GM12878 (cell line): ENCODE measurements around the gene MUL1. TPM values are rescaled to one million over a fixed set of nuclear protein-coding genes. Genes with fewer than 3 reads are reported as not detected.

Experiments used
- ATAC-seq: fragments of 200-7000 bp; cut with Tn5 transposase; 3 replicates; pipeline ENCODE4 v1.9.1; 2020; ENCODE audit warnings: mild to moderate bottlenecking, moderate library complexity
- BruUV-seq: library from RNA; stranded (reverse); fragments of 400-500 nt; replicated peaks from 2 replicates; lab custom pipeline; 2021; lab: Mats Ljungman, UMichigan
- CTCF ChIA-PET: fragments of 300-600 bp; sonication (Branson Sonifier 250); formaldehyde crosslinking; extraction: SDS; loops from one replicate; lab custom pipeline; 2021; ENCODE audit warnings: inconsistent platforms; lab: Yijun Ruan, JAX
- POLR2A ChIA-PET: fragments of 350-600 bp; formaldehyde crosslinking; extraction: SDS; loops from one replicate; lab custom pipeline; 2021; ENCODE audit warnings: inconsistent platforms; lab: Charles Lee
- RAD21 ChIA-PET: fragments of 300-600 bp; sonication (Branson Sonifier 250); formaldehyde crosslinking; loops from one replicate; lab custom pipeline; 2023; ENCODE audit warnings: antibody characterized with exemption; ENCODE audit not compliant: unreplicated experiment; lab: Charles Lee
- SMC1A ChIA-PET: fragments of 300-600 bp; sonication (Branson Sonifier 250); formaldehyde crosslinking; loops from one replicate; lab custom pipeline; 2023; ENCODE audit not compliant: unreplicated experiment, uncharacterized antibody; lab: Charles Lee
- DNase-seq: peaks from one replicate; pipeline ENCODE4 v3.0.0-alpha.2; 2011; ENCODE audit warnings: low read depth, low spot score
- FAIRE-seq: peaks from 3 replicates; lab custom pipeline; 2011; peaks lifted over from hg19 to GRCh38; lab: Jason Lieb, UNC
- H2AFZ ChIP-seq: 2 replicates; pipeline ENCODE4 v1.6.0; 2011; ENCODE audit warnings: low read depth, low read length, control low read depth; ENCODE audit not compliant: control insufficient read depth
- H3K27ac ChIP-seq: 2 replicates; pipeline ENCODE4 v1.5.1; 2011; ENCODE audit warnings: control low read depth; ENCODE audit not compliant: control insufficient read depth, insufficient read depth
- H3K27me3 ChIP-seq, 2 experiments: replicated peaks in 1 of 2; 2 replicates each; pipeline versions ENCODE4 v1.6.0 to v1.6.1; 2011; ENCODE audit warnings: low read length in 1 of 2; ENCODE audit not compliant: control insufficient read depth in 2 of 2, insufficient read depth in 2 of 2
- H3K36me3 ChIP-seq, 2 experiments: 2 replicates each; pipeline ENCODE4 v1.5.1; 2011; ENCODE audit warnings: low read length in 1 of 2; ENCODE audit not compliant: control insufficient read depth in 2 of 2, insufficient read depth in 2 of 2
- H3K4me1 ChIP-seq: 2 replicates; pipeline ENCODE4 v1.6.1; 2011; ENCODE audit warnings: mild to moderate bottlenecking, low read length, moderate library complexity, mixed read lengths; ENCODE audit not compliant: control insufficient read depth, insufficient read depth
- H3K4me2 ChIP-seq: 2 replicates; pipeline ENCODE4 v1.6.0; 2011; ENCODE audit warnings: control low read depth; ENCODE audit not compliant: control insufficient read depth, insufficient read depth
- H3K4me3 ChIP-seq: fragments of 200-600 bp; sonication (generic); 2 replicates; pipeline ENCODE4 v1.5.1; 2016
- H3K79me2 ChIP-seq: 2 replicates; pipeline ENCODE4 v1.6.0; 2011; ENCODE audit warnings: low read length; ENCODE audit not compliant: control insufficient read depth, insufficient read depth
- H3K9ac ChIP-seq: 2 replicates; pipeline ENCODE4 v1.8.0; 2011; ENCODE audit warnings: low read length, control low read depth, mixed read lengths; ENCODE audit not compliant: control insufficient read depth, insufficient read depth
- H3K9me3 ChIP-seq: replicated peaks from 3 replicates; pipeline ENCODE4 v1.5.1; 2011; ENCODE audit warnings: mild to moderate bottlenecking, low read length; ENCODE audit not compliant: control insufficient read depth, insufficient read depth
- H4K20me1 ChIP-seq: 2 replicates; pipeline ENCODE4 v1.6.0; 2011; ENCODE audit not compliant: control insufficient read depth, insufficient read depth
- HDAC6 ChIP-seq: fragments of 200-600 bp; sonication (generic); IDR thresholded peaks from one replicate; pipeline ENCODE4 v1.8.0; 2017; ENCODE audit warnings: antibody characterized with exemption; ENCODE audit not compliant: unreplicated experiment
- NFIC ChIP-seq: IDR thresholded peaks from 2 replicates; pipeline ENCODE4 v1.6.1; 2012; ENCODE audit warnings: low read depth, mild to moderate bottlenecking, inconsistent platforms, low read length, moderate library complexity
- SPI1 ChIP-seq: IDR thresholded peaks from 2 replicates; pipeline ENCODE4 v1.6.1; 2011; ENCODE audit warnings: low read depth, mild to moderate bottlenecking, low read length, moderate library complexity, borderline replicate concordance; ENCODE audit not compliant: insufficient read depth
- ZSCAN29 ChIP-seq: fragments of 450-650 bp; IDR thresholded peaks from 2 replicates; pipeline ENCODE4 v1.6.1; 2017; ENCODE audit warnings: mild to moderate bottlenecking, moderate library complexity
- WGBS: methylation state at CpG from one replicate; pipeline ENCODE4 v1.1.6; 2016; ENCODE audit warnings: low lambda C conversion rate; ENCODE audit not compliant: insufficient replicate concordance, insufficient coverage; ENCODE audit errors: missing lambda C conversion rate; 5-methylcytosine and 5-hydroxymethylcytosine counted together
- in situ Hi-C: fragments of 300-500 bp; cut with MboI; formaldehyde crosslinking; loops from 9 replicates; pipeline ENCODE4 v1.14.3; 2018; ENCODE audit warnings: mixed read lengths
- intact Hi-C: fragments of 100-400 bp; cut with micrococcal nuclease; formaldehyde crosslinking; loops from one replicate; pipeline ENCODE4 v1.14.2; 2022; ENCODE audit not compliant: unreplicated experiment
- polyA plus RNA-seq, 11 experiments: library from polyadenylated mRNA; depleted of rRNA in 4 of 11; unstranded in 6 of 11; stranded (reverse) in 5 of 11; fragments of >200 nt; fragmentation: Nextera tagmentation in 4 of 11; fragmentation: Illumina TruSeq in 1 of 11; extraction: Ambion mirVana in 4 of 11; extraction: Trizol in 1 of 11; gene quantifications; 1 replicate in 1 of 11; 2 replicates in 10 of 11; pipeline versions ENCODE4 v1.2.1 to v1.2.3, GENCODE V29; 2011 to 2016; ENCODE audit warnings: inconsistent platforms in 2 of 11, missing spikeins in 2 of 11, low read depth in 1 of 11
- total RNA-seq, 4 experiments: library from RNA; depleted of rRNA in 3 of 4; stranded (reverse); fragments of >200 nt in 3 of 4; fragmentation: Illumina TruSeq in 1 of 4; extraction: Trizol in 1 of 4; gene quantifications; 2 replicates each; pipeline versions ENCODE4 v1.2.1 to v1.2.3, GENCODE V29; 2013 to 2021
- TF ChIP-seq, protein P1 (sequence below): fragments of 450-650 bp; IDR thresholded peaks from 2 replicates; pipeline ENCODE4 v1.6.1; 2017; ENCODE audit warnings: antibody characterized with exemption, mild to moderate bottlenecking, moderate library complexity
- TF ChIP-seq, protein P2 (sequence below): IDR thresholded peaks from 2 replicates; pipeline ENCODE4 v1.6.1; 2012; ENCODE audit warnings: mild to moderate bottlenecking, low read depth, low read length
- TF ChIP-seq, protein P3 (sequence below): IDR thresholded peaks from 2 replicates; pipeline ENCODE4 v1.6.1; 2011; ENCODE audit warnings: mild to moderate bottlenecking, low read depth, low read length, moderate library complexity; ENCODE audit not compliant: insufficient replicate concordance

Gene MUL1
- total and polyA plus RNA-seq, 10 of the 15 experiments (the other 5 are each of a cell fraction or from before 2014, with no cell fraction given) = 4.9 to 27.0 (median 15.5) TPM

DNA sequence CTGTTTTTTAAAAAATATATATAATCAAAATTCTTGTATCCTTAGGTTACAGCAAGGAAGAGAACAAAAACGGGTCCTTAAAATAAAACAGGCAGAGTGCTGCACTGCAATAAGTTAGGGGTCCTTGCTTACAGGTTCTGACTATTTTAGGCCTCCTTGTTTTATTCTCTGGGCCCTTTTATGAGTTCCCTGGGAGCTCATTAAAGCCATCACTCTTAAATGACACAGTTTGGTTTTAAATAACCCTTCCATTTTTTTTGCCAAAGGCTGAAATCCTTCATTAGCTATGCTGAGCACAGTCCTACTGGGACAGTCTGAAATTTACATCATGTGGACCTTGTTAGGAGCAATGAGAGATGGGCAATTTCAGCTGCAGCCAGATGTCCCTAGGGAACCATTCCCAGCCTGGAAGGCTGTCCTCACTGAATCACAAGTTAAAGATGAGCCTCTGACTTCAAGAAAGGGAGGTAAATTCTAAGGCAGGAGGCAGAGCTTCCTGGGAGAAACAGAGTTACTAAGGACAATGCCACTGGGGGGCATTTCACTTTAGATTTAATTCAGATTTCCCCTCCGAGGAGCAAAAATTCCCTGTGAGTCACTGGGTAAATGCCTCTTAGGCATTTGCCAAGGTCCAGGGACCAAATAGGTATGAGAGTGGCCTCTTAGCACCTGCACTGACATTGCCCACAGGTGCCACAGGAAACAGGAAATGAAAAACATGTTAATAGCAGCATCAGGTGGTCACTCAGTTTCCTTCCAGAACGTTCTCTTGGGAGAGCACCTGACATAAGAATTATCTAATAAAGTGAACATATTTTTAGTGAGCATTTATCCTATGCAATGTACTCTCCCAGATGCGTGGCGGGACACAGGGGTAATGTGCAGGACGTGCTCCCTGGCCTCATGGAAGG lies 3.8 kb upstream of the MUL1 start:
- ChIA-PET CTCF (interaction anchor here (0.7 to 1.5 kb wide), 2 partner anchors 122 to 127 kb away, joined by 3 read pairs; no protein-coding TSS in a partner anchor), POLR2A (no interaction called here), SMC1A (interaction anchor here (0.5 to 1.2 kb wide), 2 partner anchors 9 to 12 kb away, joined by 3 read pairs; no protein-coding TSS in a partner anchor), RAD21 (no interaction called here)
- no peak for ATAC-seq
- no peaks in the 10 kb centered on the region for H3K4me1 ChIP-seq
- peaks cover 9% of the 10 kb centered on the region for H3K79me2 ChIP-seq
- H3K4me2 ChIP-seq = no peak overlapping the region
- BruUV-seq = no TSS peak
- in situ Hi-C loops = no loop called here
- intact Hi-C loops = no loop called here
- WGBS = 39% methylated on average over 6 of the region's 6 CpGs
- no peak overlapping the region for H3K27ac ChIP-seq
- DNase-seq = no peak
- FAIRE-seq = no peak
- no peak overlapping the region for H3K4me3 ChIP-seq
- H3K9ac ChIP-seq = no peak overlapping the region
- no peaks in the 10 kb centered on the region for H3K9me3 ChIP-seq
- H3K27me3 ChIP-seq = no peaks in the 10 kb centered on the region
- H2AFZ ChIP-seq = no peak overlapping the region; the same call in 1 of the 2 replicates
- no peaks in the 10 kb centered on the region for H3K36me3 ChIP-seq
- TF ChIP-seq SPI1 (0 out of 2 replicates have a peak, but pooled peaks have one; percentile 4), NFIC (no peak), HDAC6 (no peak), ZSCAN29 (no peak)
- TF ChIP-seq, protein P1, sequence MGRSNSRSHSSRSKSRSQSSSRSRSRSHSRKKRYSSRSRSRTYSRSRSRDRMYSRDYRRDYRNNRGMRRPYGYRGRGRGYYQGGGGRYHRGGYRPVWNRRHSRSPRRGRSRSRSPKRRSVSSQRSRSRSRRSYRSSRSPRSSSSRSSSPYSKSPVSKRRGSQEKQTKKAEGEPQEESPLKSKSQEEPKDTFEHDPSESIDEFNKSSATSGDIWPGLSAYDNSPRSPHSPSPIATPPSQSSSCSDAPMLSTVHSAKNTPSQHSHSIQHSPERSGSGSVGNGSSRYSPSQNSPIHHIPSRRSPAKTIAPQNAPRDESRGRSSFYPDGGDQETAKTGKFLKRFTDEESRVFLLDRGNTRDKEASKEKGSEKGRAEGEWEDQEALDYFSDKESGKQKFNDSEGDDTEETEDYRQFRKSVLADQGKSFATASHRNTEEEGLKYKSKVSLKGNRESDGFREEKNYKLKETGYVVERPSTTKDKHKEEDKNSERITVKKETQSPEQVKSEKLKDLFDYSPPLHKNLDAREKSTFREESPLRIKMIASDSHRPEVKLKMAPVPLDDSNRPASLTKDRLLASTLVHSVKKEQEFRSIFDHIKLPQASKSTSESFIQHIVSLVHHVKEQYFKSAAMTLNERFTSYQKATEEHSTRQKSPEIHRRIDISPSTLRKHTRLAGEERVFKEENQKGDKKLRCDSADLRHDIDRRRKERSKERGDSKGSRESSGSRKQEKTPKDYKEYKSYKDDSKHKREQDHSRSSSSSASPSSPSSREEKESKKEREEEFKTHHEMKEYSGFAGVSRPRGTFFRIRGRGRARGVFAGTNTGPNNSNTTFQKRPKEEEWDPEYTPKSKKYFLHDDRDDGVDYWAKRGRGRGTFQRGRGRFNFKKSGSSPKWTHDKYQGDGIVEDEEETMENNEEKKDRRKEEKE = no peak
- TF ChIP-seq, protein P2, sequence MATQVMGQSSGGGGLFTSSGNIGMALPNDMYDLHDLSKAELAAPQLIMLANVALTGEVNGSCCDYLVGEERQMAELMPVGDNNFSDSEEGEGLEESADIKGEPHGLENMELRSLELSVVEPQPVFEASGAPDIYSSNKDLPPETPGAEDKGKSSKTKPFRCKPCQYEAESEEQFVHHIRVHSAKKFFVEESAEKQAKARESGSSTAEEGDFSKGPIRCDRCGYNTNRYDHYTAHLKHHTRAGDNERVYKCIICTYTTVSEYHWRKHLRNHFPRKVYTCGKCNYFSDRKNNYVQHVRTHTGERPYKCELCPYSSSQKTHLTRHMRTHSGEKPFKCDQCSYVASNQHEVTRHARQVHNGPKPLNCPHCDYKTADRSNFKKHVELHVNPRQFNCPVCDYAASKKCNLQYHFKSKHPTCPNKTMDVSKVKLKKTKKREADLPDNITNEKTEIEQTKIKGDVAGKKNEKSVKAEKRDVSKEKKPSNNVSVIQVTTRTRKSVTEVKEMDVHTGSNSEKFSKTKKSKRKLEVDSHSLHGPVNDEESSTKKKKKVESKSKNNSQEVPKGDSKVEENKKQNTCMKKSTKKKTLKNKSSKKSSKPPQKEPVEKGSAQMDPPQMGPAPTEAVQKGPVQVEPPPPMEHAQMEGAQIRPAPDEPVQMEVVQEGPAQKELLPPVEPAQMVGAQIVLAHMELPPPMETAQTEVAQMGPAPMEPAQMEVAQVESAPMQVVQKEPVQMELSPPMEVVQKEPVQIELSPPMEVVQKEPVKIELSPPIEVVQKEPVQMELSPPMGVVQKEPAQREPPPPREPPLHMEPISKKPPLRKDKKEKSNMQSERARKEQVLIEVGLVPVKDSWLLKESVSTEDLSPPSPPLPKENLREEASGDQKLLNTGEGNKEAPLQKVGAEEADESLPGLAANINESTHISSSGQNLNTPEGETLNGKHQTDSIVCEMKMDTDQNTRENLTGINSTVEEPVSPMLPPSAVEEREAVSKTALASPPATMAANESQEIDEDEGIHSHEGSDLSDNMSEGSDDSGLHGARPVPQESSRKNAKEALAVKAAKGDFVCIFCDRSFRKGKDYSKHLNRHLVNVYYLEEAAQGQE = no peak
- TF ChIP-seq, protein P3, sequence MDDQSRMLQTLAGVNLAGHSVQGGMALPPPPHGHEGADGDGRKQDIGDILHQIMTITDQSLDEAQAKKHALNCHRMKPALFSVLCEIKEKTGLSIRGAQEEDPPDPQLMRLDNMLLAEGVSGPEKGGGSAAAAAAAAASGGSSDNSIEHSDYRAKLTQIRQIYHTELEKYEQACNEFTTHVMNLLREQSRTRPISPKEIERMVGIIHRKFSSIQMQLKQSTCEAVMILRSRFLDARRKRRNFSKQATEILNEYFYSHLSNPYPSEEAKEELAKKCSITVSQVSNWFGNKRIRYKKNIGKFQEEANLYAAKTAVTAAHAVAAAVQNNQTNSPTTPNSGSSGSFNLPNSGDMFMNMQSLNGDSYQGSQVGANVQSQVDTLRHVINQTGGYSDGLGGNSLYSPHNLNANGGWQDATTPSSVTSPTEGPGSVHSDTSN = no peak
- no peaks in the 10 kb centered on the region for H4K20me1 ChIP-seq
